CD4-positive, alpha-beta memory T cell (primary cell): Measurements from ENCODE around the gene PFKFB3. TPM values are rescaled to one million over a fixed set of nuclear protein-coding genes. Genes with fewer than 3 reads are reported as not detected.
"Not testable (repeated sequence)": the region's sequence is repeated elsewhere in the genome, so short reads cannot be mapped to it uniquely, and the experiment has no call there.

ENCODE experiments used
- CTCF ChIA-PET: fragments of 350-600 bp; sonication (Branson Sonifier 250); formaldehyde crosslinking; loops from one replicate; lab custom pipeline; 2021; ENCODE audit warnings: inconsistent platforms; ENCODE audit not compliant: partially characterized antibody; lab: Charles Lee
- POLR2A ChIA-PET: fragments of 350-600 bp; sonication (Branson Sonifier 250); formaldehyde crosslinking; loops from one replicate; lab custom pipeline; 2021; ENCODE audit not compliant: partially characterized antibody; lab: Charles Lee
- DNase-seq, 5 donors: peaks; one replicate each; pipeline versions ENCODE4 v3.0.0 to v3.0.0-alpha.2; 2020 to 2022; ENCODE audit warnings: mixed read lengths in 1 of 5
- H3K27ac ChIP-seq: one replicate; pipeline ENCODE4 v1.7.0; 2013; ENCODE audit warnings: low read depth, low read length
- H3K27me3 ChIP-seq: 2 replicates; pipeline ENCODE4 v1.7.0; 2013; ENCODE audit warnings: mild to moderate bottlenecking, low read length, moderate library complexity; ENCODE audit not compliant: insufficient read depth
- H3K36me3 ChIP-seq: 2 replicates; pipeline ENCODE4 v1.7.0; 2013; ENCODE audit warnings: mild to moderate bottlenecking, low read length, moderate library complexity; ENCODE audit not compliant: insufficient read depth
- H3K4me1 ChIP-seq: 2 replicates; pipeline ENCODE4 v1.7.0; 2013; ENCODE audit warnings: mild to moderate bottlenecking, low read length, moderate library complexity; ENCODE audit not compliant: insufficient read depth
- H3K4me3 ChIP-seq, 2 donors: one replicate each; pipeline ENCODE4 v1.7.0; 2013; ENCODE audit warnings: low read length in 2 of 2, mild to moderate bottlenecking in 1 of 2
- H3K9me3 ChIP-seq, 2 donors: one replicate each; pipeline ENCODE4 v1.7.0; 2013; ENCODE audit warnings: low read length in 2 of 2, control low read depth in 1 of 2; ENCODE audit not compliant: control insufficient read depth in 1 of 2
- H3K27ac Mint-ChIP-seq, 7 donors: one replicate each; pipeline ENCODE4 v1.8.0; 2020 to 2021; ENCODE audit warnings: mixed read lengths in 7 of 7, mild to moderate bottlenecking in 6 of 7, inconsistent platforms in 3 of 7, moderate library complexity in 3 of 7
- H3K27me3 Mint-ChIP-seq, 2 donors: one replicate each; pipeline ENCODE4 v1.8.0; 2020 to 2021; ENCODE audit warnings: mixed read lengths in 2 of 2
- H3K36me3 Mint-ChIP-seq, 2 donors: one replicate each; pipeline ENCODE4 v1.8.0; 2020 to 2021; ENCODE audit warnings: mixed read lengths in 2 of 2, inconsistent platforms in 1 of 2, mild to moderate bottlenecking in 1 of 2
- H3K4me1 Mint-ChIP-seq, 4 donors: one replicate each; pipeline ENCODE4 v1.8.0; 2020 to 2021; ENCODE audit warnings: mixed read lengths in 4 of 4, mild to moderate bottlenecking in 1 of 4
- H3K4me3 Mint-ChIP-seq, 8 donors: one replicate each; pipeline ENCODE4 v1.8.0; 2020 to 2021; ENCODE audit warnings: mixed read lengths in 8 of 8, mild to moderate bottlenecking in 7 of 8, moderate library complexity in 6 of 8, inconsistent platforms in 3 of 8
- H3K9me3 Mint-ChIP-seq, 8 donors: one replicate each; pipeline ENCODE4 v1.8.0; 2020 to 2021; ENCODE audit warnings: mixed read lengths in 8 of 8, mild to moderate bottlenecking in 5 of 8, inconsistent platforms in 3 of 8, moderate library complexity in 1 of 8
- intact Hi-C: fragments of 100-400 bp; cut with micrococcal nuclease; formaldehyde crosslinking; loops from one replicate; pipeline ENCODE4 v1.15.1; 2023
- polyA plus RNA-seq, 2 donors: library from polyadenylated mRNA; unstranded; fragments of 300-500 nt; fragmentation: Illumina TruSeq; gene quantifications; one replicate each; pipeline ENCODE4 v1.2.3, GENCODE V29; 2021
- total RNA-seq, 2 experiments: library from RNA; stranded (reverse); gene quantifications; one replicate each; pipeline ENCODE4 v1.2.3, GENCODE V29; 2021

PFKFB3 gene
- total and polyA plus RNA-seq, 4 experiments from 2014 or later = 11.8 to 67.1 (median 35.9) TPM

DNA sequence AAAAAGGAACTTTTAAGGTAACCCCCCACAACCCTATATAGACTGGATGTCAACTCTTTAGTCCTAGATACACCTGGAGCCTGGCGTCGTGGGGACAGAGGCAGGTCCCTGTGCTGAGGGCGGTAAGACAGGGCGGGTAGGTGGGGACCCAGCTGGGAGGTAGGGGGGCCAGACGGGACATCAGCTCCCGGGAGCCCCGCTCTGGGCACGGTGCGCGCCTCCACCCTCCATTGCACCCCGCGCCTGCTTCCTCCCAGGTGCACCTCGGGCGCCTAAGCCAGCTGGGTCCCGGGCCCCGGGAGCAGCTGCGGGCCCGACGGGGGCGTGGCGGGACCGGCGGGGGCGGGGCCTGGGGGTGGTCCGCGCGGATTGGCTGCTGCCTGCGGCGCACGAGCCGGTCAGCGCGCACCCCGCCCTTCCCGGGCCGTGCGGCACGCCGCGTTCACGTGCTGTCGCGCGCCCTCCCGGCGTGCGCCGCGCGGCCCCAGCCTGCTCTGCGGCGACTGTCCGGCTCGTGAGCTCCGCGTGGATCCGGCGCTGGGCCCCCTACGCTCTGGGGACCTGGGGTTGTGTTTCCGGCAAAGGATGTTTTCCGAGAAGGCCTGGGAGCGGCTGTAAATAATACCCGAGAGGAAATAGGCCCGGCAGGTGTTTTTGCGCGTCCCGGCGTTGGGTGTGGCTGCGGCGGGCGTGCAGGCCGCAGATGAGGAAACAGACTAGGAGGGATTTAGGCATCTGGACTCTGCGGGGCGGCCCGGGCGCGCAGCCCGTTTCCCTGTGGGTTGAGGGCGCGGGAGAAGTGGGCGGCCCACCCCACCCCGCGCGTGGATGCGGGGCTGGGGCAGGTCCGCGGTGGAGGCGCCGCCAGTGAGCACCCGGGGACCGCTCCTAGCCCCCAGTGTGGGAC lies 39.1 kb upstream of the PFKFB3 start:
- Mint-ChIP-seq H3K9me3 (no peaks in the 10 kb centered on the region), H3K36me3 (peaks cover 0 to 22% of the 10 kb centered on the region in 2 donors), H3K4me1 (peaks cover 28 to 64% (median 46%) of the 10 kb centered on the region in 4 donors), H3K27ac (peak overlapping the region; percentile 92 to 98 (median 97)), H3K27me3 (no peaks in the 10 kb centered on the region), H3K4me3 (peak overlapping the region; percentile 77 to 95 (median 92))
- ChIA-PET POLR2A (interaction anchor here (0.6 to 2.8 kb wide), 25 partner anchors 9 to 246 kb away, joined by 3 to 49 read pairs (median 5); partner anchors contain the start of gene PFKFB3), CTCF (interaction anchor here (0.6 to 3.0 kb wide), 12 partner anchors 9 to 246 kb away, joined by 3 to 18 read pairs (median 3); partner anchors contain the start of gene PFKFB3)
- Histone ChIP-seq H3K27ac (peak overlapping the region; percentile 89), H3K36me3 (peaks cover 8% of the 10 kb centered on the region), H3K27me3 (no peaks in the 10 kb centered on the region), H3K9me3 (no peaks in the 10 kb centered on the region), H3K4me3 (peak overlapping the region; percentile 77 to 84), H3K4me1 (peaks cover 55% of the 10 kb centered on the region)
- peak; percentile 90 to 94 (median 91) for DNase-seq
- intact Hi-C loops = loop anchor here (1.0 to 5.0 kb wide), 5 partner anchors 10 to 351 kb away; partner anchors contain the start of genes GDI2 and PFKFB3

DNA sequence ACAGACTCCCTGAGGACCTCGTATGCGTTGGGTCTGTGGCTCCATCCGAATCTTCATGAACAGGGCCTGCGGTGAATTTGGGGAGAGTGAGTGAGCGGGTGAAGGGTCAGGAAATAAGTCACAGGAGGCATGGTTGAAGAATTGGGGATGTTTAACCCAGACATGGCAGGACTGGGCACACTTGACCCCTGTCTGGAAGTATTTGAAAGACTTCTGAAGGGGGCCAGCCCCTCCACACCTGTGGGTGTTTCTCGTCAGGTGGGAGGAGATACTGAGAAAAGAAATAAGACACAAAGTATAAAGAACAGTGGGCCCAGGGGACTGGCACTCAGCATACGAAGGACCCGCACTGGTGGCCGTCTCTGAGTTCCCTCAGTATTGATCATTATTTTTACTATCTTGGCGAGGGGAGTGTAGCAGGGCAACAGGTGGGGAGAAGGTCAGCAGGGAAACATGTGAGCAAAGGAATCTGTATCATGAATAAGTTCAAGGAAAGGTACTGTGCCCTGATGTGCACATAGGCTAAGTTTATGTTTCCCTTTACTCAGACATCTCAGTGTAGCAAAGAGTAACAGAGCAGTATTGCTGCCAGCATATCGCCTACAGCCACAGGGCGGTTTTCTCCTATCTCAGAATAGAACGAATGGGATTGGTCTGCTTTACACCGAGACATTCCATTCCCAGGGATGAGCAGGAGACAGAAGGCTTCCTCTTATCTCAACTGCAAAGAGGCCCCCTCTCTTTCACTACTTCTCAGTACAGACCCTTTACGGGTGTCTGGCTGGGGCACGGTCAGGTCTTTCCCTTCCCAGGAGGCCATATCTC lies 38.2 kb upstream of the PFKFB3 start:
- Mint-ChIP-seq H3K27me3 (no peaks in the 10 kb centered on the region), H3K36me3 (peaks cover 0 to 23% of the 10 kb centered on the region in 2 donors), H3K27ac (peak overlapping the region; percentile 92 to 98 (median 97)), H3K4me1 (peaks cover 31 to 73% (median 50%) of the 10 kb centered on the region in 4 donors), H3K9me3 (no peaks in the 10 kb centered on the region), H3K4me3 (peak overlapping the region; percentile 74 to 95 (median 92))
- intact Hi-C loops = loop anchor here (5.0 kb wide), 1 partner anchor 152 kb away; no protein-coding TSS in a partner anchor
- Histone ChIP-seq H3K27ac (peak overlapping the region; percentile 89), H3K27me3 (no peaks in the 10 kb centered on the region), H3K4me1 (peaks cover 63% of the 10 kb centered on the region), H3K36me3 (peaks cover 9% of the 10 kb centered on the region), H3K9me3 (no peaks in the 10 kb centered on the region), H3K4me3 (peak overlapping the region; percentile 77 to 84)
- CTCF ChIA-PET = interaction anchor here (0.9 to 3.0 kb wide), 7 partner anchors 8 to 242 kb away, joined by 3 to 18 read pairs (median 5); partner anchors contain the start of gene PFKFB3
- POLR2A ChIA-PET = interaction anchor here (1.0 to 2.8 kb wide), 14 partner anchors 8 to 245 kb away, joined by 3 to 49 read pairs (median 6); partner anchors contain the start of gene PFKFB3
- peak in 1 of 5 donors; percentile 26 for DNase-seq

DNA sequence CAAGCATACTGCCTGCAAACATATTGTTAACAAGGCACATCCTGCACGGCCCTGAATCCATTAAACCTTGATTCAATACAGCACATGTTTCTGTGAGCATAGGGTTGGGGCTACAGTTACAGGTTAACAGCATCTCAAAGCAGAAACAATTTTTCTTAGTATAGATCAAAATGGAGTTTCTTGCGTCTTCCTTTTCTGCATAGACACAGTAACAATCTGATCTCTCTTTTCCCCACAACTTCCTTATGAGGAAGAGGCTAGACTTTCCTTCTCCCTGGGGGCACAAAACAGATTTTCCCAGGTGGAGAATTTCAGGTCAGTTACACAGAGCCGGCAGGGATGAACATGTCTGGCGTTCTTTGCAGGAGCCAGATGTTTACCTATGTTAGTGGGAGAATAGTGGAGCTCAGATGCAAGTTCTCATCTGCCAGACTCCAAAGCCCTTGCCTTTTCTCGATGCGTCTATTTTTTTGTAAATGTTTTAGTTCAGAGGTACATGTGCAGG lies 37.5 kb upstream of the PFKFB3 start:
- Mint-ChIP-seq H3K9me3 (no peaks in the 10 kb centered on the region), H3K4me3 (peak overlapping the region; percentile 74 to 95 (median 92)), H3K27ac (peak overlapping the region; percentile 92 to 98 (median 97)), H3K4me1 (peaks cover 36 to 77% (median 53%) of the 10 kb centered on the region in 4 donors), H3K36me3 (peaks cover 0 to 22% of the 10 kb centered on the region in 2 donors), H3K27me3 (no peaks in the 10 kb centered on the region)
- Histone ChIP-seq H3K27me3 (no peaks in the 10 kb centered on the region), H3K36me3 (peaks cover 9% of the 10 kb centered on the region), H3K4me3 (no peak overlapping the region), H3K9me3 (no peaks in the 10 kb centered on the region), H3K4me1 (peaks cover 71% of the 10 kb centered on the region), H3K27ac (peak overlapping the region; percentile 89)
- POLR2A ChIA-PET = interaction anchor here (0.7 to 1.5 kb wide), 2 partner anchors 35 to 37 kb away, joined by 3 to 4 read pairs; partner anchors contain the start of gene PFKFB3
- CTCF ChIA-PET = interaction anchor here (2.9 kb wide), 1 partner anchor 236 kb away, joined by 19 read pairs; no protein-coding TSS in a partner anchor
- intact Hi-C loops = no loop called here
- no peak for DNase-seq

DNA sequence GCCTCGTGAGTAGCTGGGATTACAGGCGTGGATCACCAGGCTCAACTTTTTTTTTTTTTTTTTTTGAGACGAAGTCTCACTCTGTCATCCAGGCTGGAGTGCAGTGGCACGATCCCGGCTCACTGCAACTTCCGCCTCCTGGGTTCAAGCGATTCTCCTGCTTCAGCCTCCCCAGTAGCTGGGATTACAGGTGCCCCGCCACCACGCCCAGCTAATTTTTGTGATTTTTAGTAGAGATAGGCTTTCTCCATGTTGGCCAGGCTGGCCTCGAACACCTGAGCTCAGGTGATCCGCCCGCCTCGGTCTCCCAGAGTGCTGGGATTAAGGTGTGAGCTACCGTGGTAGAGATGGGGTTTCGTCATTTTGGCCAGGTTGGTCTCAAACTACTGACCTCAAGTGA lies 36.8 kb upstream of the PFKFB3 start:
- POLR2A ChIA-PET = interaction anchor here (0.7 to 1.5 kb wide), 3 partner anchors 35 to 377 kb away, joined by 3 to 4 read pairs (median 3); partner anchors contain the start of gene PFKFB3
- H3K27ac ChIP-seq, H3K9me3 ChIP-seq, H3K9me3 Mint-ChIP-seq, DNase-seq, intact Hi-C loops, H3K27me3 ChIP-seq, H3K27me3 Mint-ChIP-seq, H3K4me3 ChIP-seq, H3K36me3 ChIP-seq: not testable (repeated sequence)
- Mint-ChIP-seq H3K36me3 (peaks cover 0 to 22% of the 10 kb centered on the region in 2 donors), H3K4me1 (peaks cover 37 to 82% (median 57%) of the 10 kb centered on the region in 4 donors), H3K27ac (peak overlapping the region; percentile 92 to 98 (median 97)), H3K4me3 (peak overlapping the region in 2 of 8 donors; percentile 55 to 94)
- CTCF ChIA-PET = interaction anchor here (1.4 to 3.0 kb wide), 4 partner anchors 15 to 235 kb away, joined by 3 to 22 read pairs (median 16); partner anchors contain the start of gene PFKFB3
- H3K4me1 ChIP-seq = peaks cover 75% of the 10 kb centered on the region

DNA sequence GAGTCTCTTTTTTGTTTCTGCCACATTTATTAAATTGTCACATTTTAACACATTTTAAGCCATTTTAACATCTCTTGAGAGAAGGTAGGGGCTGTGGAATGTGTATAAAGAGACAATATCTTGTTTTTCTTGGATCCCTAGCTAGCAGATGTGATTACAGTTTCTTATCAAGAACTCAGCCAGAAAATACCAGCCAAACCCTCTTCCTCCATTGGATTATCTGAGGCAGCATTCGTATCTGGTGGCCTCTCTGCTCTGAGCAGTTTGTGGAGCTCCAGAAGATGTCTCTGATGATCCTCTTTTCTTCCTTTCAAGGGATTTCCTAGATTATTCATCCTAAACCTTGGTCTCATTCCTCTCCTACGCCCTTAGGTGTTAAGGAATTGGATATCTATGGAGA lies 35.3 kb upstream of the PFKFB3 start:
- H3K4me3 Mint-ChIP-seq = peak overlapping the region in 1 of 8 donors; percentile 57
- H3K9me3 Mint-ChIP-seq = no peaks in the 10 kb centered on the region
- CTCF ChIA-PET = interaction anchor here (0.7 to 3.0 kb wide), 11 partner anchors 13 to 243 kb away, joined by 3 to 22 read pairs (median 4); partner anchors contain the start of gene PFKFB3
- POLR2A ChIA-PET = interaction anchor here (1.0 to 2.2 kb wide), 2 partner anchors 35 to 181 kb away, joined by 3 to 5 read pairs; partner anchors contain the start of gene PFKFB3
- H3K27ac ChIP-seq = no peak overlapping the region
- H3K4me3 ChIP-seq = no peak overlapping the region
- peaks cover 39 to 88% (median 60%) of the 10 kb centered on the region in 4 donors for H3K4me1 Mint-ChIP-seq
- H3K4me1 ChIP-seq = peaks cover 81% of the 10 kb centered on the region
- no peaks in the 10 kb centered on the region for H3K27me3 Mint-ChIP-seq
- H3K9me3 ChIP-seq = no peaks in the 10 kb centered on the region
- H3K27ac Mint-ChIP-seq = peak overlapping the region; percentile 34 to 92 (median 73)
- no peak for DNase-seq
- H3K27me3 ChIP-seq = no peaks in the 10 kb centered on the region
- peaks cover 0 to 22% of the 10 kb centered on the region in 2 donors for H3K36me3 Mint-ChIP-seq
- intact Hi-C loops = no loop called here
- peaks cover 9% of the 10 kb centered on the region for H3K36me3 ChIP-seq

- intact Hi-C loops = no loop called here
- Histone ChIP-seq H3K4me3 (no peak overlapping the region), H3K27me3 (no peaks in the 10 kb centered on the region), H3K4me1 (peaks cover 81% of the 10 kb centered on the region), H3K27ac (no peak overlapping the region), H3K36me3 (peaks cover 9% of the 10 kb centered on the region), H3K9me3 (no peaks in the 10 kb centered on the region)
- ChIA-PET CTCF (interaction anchor here (0.7 to 3.0 kb wide), 11 partner anchors 12 to 242 kb away, joined by 3 to 22 read pairs (median 4); partner anchors contain the start of gene PFKFB3), POLR2A (interaction anchor here (1.0 to 2.2 kb wide), 2 partner anchors 35 to 181 kb away, joined by 3 to 5 read pairs; partner anchors contain the start of gene PFKFB3)
- Mint-ChIP-seq H3K4me3 (peak overlapping the region in 1 of 8 donors; percentile 57), H3K27me3 (no peaks in the 10 kb centered on the region), H3K9me3 (no peaks in the 10 kb centered on the region), H3K36me3 (peaks cover 0 to 25% of the 10 kb centered on the region in 2 donors), H3K4me1 (peaks cover 39 to 88% (median 61%) of the 10 kb centered on the region in 4 donors), H3K27ac (peak overlapping the region; percentile 23 to 92 (median 64))
- no peak for DNase-seq
Observed at GRCh38 chr10:6168084-6168483, 34.6 kb upstream of the PFKFB3 start.
